ENCODE results near the gene C4BPB.
"Not testable (repeated sequence)": the region's sequence is repeated elsewhere in the genome, so short reads cannot be mapped to it uniquely, and the experiment has no call there.

The C4BPB gene, protein sequence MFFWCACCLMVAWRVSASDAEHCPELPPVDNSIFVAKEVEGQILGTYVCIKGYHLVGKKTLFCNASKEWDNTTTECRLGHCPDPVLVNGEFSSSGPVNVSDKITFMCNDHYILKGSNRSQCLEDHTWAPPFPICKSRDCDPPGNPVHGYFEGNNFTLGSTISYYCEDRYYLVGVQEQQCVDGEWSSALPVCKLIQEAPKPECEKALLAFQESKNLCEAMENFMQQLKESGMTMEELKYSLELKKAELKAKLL

GRCh38 chr1:207088701-207089626 is at the start of gene C4BPB:
C4BPB (plus strand) TSS chr1:207088860; CDS start chr1:207089532, 672 bp downstream.
- no peak for DNase-seq

DNA sequence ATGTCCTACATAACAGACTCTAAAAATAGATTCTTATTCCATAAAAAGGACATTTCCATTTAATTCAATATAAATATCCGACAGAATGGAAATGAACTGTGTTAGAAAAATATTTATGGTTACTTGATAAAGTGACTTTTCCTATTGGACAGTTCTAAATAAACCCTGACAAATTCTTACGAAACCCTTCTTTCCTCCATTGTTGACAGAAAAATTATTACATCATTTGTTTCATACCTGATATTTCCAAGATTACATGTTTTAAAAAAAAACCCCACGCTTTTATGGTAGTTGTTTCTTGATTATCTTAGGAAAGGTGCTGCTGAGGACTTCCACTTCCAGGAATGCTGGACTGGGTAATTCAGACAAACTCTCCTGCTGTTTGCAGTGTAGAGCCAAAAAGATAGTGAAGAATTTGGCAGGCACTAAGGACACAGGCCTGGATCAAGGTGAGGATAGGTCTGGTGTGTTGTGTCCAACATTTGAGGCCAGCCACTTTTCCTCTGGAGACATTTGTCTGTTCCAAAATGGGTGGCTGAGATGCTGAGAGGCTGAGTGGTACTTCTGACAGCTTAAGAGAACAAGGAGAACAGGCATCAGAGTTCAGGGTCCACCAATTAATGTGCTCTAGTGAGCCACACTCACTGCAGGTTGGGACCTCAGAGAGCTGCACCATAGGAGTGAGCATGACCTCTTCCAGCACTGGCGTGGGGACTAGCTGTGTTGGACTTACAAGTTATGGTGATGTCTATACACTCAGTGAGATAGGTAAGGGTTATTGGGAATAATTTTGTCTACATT is 49.1 kb upstream of the C4BPB start:
- no peak for DNase-seq

- no peak for DNase-seq
These were observed 48.5 kb upstream of the C4BPB start for GRCh38 chr1:207040181-207040533.

DNA sequence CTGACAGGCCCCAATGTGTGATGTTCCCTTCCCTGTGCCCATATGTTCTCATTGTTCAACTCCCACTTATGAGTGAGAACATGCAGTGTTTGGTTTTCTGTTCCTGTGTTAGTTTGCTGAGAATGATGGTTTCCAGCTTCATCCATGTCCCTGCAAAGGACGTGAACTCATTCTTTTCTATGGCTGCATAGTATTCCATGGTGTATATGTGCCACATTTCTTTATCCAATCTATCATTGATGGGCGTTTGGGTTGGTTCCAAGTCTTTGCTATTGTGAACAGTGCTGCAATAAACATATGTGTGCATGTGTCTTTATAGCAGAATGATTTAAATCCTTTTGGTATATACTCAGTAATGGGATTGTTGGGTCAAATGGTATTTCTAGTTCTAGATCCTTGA is 47.3 kb upstream of the C4BPB start:
- DNase-seq, result not testable (repeated sequence)

DNA sequence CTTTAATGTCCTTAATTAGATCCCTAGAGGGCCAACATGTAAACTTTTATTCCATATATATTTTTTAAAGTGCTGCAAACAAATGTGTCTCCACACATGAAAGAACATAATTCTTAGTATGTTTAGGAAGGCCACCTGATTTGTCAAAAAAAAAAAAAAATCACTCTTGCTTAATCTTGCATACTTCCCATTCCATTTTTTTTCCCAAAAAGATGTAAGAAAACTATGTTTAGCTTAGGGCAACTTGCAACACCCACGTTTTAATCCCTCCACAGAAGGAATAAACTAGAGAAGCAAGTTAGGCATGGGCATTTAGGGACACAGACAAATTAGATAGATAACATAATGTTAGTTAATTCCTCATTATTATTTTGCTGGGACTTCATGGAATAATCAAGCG is 43.2 kb upstream of the C4BPB start:
- no peak for DNase-seq

DNA sequence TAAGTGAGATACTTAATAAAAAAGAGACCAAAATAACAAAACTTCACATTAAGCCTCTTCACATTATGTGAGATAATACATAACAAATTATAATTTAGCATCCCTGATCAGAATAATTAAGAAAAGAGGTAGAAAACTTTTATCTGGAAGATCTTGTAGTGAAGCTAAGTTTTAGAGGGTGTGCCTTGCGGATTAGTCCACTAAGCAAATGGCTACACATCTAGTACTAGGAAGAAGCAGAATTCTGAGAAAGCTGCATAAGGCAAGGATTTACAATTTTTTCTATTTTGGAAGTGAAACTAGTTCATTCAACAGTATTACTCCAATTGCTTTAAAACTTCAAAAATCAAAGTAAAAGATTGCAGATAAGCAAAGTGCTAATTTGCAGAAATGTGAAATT is 41.2 kb upstream of the C4BPB start:
- DNase-seq, result no peak

GRCh38 chr1:207048041-207048440 is 40.6 kb upstream of the C4BPB start:
- DNase-seq, result no peak

DNA sequence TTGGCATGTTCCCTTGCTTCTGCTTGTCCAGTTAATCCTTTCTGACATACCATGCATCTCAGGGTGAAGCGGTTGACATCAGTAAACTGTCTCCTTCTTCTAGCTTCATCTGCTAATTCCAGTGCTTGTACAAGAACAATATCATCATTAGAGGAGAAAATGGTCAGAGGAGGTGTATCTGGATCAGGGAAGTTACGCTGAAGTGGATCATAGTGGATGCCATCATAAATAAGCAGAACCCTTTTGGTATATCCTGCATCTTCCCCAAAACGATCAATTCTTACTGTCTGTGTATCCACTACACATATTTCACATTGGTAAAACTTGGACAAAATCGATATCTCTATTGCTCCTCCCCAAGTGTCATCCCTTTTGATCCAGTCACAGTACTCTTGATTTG is 39.6 kb upstream of the C4BPB start:
- no peak for DNase-seq

DNA sequence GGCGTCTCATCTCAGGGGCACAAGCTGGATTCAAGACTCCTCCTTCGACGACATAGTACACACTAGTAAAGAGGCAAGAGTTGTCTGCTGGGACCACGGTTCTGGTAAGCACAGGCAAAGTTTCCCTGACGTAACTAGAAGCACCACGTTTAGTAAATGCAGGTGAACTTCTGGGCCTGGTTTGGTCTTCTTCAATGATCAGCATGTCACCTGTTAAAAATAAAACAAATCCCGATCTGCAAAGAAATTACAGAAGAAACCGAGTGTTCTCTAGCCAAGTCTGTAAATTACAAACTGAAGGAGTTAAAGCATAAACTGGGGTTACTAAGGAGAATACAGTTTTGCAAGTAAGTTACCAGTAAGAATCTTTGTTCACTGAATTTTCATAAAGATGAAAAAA is 39.1 kb upstream of the C4BPB start:
- no peak for DNase-seq

- DNase-seq, result peak; percentile 28
These were observed 38.7 kb upstream of the C4BPB start for GRCh38 chr1:207049974-207050391.

- peak; percentile 91 for DNase-seq
These were observed 38.0 kb upstream of the C4BPB start for GRCh38 chr1:207050480-207051190.

- peak; percentile 26 for DNase-seq
These were observed 37.3 kb upstream of the C4BPB start, which contains the start of gene YOD1 for GRCh38 chr1:207051191-207051943. YOD1 (minus strand) TSS chr1:207051208; CDS start chr1:207051030, 178 bp downstream.

DNA sequence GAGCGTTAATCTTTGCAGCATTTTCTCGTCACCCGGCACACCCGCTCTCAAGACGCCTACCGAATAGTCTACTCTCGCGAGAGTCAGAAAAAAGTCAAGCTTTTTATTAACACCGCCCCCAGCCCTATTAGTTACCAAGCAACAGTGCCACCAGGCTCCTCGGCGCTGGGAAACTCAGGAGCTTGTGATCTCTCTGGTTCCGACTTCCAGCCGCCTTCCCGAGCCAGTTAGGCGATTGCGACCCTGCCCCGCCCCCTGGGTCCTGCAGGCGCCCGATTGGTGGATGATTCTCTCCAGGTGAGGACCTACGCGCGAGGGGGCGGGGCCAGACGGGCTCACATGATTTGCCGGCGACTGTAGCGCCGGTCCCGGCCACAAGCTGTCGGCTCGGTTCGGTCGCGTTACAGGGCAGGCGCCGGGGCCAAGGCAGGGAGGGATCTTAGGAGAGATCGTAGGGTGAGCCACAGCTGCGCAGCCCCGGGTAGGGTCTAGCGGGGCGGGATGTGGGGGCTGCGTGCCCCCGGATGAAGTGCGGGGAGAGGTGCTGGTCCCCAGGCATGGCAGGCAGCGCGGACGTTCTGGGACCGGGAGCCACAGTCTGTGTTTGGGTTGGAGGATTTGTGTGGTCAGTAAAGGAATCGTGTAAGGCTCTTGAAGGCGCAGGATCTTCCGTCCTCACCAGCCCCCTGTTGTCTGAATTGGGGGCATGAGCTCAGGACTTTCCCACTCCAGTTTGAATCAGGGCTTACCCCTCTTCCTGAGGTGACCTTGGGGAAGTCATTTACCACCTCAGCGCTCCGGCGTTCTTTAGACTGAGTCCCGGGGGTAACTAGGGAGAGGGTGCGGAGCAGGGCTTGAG is 35.5 kb upstream of the C4BPB start, which contains the start of gene PFKFB2:
PFKFB2 (plus strand) TSS at position 365 of the 859 bp plus-strand sequence. CDS start 1,443 bp downstream, outside the sequence.
- DNase-seq, result peak; percentile 99

DNA sequence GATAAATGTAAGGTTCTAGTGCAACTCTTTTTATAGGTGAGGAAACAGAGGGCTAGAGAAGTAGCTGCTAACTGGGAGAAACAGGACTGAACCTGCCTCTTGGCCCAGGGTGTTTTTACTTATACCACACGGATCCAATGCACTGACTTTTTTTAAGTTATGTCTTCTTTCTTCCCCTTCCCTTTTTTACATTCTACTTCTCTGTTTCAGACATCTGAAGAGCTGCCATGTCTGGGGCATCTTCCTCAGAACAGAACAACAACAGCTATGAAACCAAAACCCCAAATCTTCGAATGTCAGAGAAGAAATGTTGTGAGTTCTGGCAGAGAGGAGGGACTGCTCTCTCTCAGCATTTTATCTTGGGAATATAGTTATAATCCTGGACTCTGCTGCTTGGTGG is 34.2 kb upstream of the C4BPB start:
- DNase-seq, result no peak

DNA sequence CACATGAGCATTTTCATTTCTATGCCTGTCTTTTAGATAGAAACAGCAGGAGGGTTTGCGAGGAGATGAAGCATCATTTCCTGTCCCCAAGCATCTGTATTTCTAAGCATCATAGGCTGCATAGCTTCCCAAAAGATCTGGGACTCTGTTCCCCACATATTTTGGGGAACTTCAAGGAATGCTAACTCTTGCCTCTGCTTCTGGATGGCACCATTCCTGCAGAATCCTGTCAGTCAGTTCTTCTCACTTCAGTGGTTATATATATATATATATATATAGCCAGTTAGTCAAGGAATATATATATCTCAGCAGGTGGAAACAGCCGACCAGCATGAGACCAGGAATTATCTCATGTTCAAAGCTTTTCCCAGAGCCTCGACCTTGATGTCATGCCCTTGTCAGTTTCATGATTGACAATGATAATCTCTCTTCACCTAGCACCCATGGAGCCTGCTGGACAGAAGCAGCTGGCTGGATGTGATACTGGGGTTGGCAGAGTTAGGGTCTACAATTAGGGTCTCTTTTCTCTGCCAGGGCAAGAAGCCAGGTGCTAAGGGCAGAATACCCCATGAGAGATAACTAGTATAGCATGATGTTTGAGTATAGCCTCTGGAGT is 33.2 kb upstream of the C4BPB start:
- DNase-seq, result no peak

- DNase-seq, result no peak
These were observed 32.0 kb upstream of the C4BPB start for GRCh38 chr1:207056673-207057072.

- DNase-seq, result no peak
These were observed 30.4 kb upstream of the C4BPB start for GRCh38 chr1:207058252-207058651.

DNA sequence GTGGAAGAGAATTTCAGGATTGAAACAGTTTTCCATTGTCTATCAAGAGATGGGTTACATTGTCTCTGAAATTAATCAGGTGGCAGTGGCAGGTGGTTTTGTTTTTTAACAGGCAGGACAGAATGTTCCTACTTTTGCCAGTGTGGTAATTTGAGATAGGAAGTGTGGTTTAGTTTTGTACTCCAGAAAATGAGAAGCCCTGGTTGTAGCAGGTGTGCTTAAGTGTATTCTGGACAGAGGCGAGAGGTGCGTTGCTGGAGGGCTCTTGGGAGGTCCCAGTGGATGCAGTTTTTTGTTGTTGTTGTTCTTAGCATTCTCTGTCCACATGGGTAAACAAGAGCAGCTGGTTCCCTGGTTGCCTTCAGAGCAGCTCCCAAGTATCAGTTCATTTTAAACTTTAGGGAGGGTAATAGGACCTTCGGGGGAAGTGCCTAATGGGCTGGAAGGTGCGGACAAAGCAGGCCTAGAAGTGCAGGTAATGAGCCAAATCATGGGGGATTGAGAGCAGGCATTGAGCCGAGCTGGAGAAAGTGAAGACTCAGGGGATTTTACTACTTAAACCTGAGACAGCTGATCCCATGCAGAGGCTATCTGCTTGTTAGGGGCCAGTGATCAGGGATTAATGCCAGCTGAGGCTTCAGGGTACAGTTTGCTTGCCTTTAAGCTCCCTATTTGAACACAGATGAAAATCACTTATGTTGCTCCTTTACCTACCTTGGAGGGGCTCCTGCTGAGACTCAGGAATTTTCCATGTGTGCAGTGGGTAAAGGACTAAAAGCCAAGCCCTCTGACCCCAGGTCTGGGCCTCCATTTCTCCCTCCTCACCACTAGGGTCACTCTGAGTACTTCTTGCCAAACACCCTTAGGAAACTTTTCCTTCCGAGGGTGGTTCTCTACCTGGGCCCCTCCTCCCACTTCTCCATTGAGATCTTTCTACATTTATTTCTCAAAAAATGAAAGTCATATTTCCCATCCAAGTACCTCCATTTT is 29.5 kb upstream of the C4BPB start:
- DNase-seq, result no peak

- DNase-seq, result no peak
These were observed 28.8 kb upstream of the C4BPB start for GRCh38 chr1:207059881-207060280.

Measured in NCI-H2227 treated with DMSO at 0.1 percent for 48 hours (cell line).